ENCODE measurements around the gene FCGBP. TPM values are rescaled to one million over a fixed set of nuclear protein-coding genes. Genes with fewer than 3 reads are reported as not detected.

FCGBP gene
- total RNA-seq, 1 donor from 2014 or later = 0.54 TPM

- no peaks in the 10 kb centered on the region for H3K27me3 ChIP-seq (ENCODE audit: insufficient read depth, low read length)
- H2AFZ ChIP-seq (ENCODE audit: low read depth, low read length) = peak within 1 kb of the TSS; percentile 93
- Mint-ChIP-seq H3K4me3 (ENCODE audit: unreplicated experiment) (peak within 1 kb of the TSS; percentile 100), H3K4me1 (ENCODE audit: low read depth, unreplicated experiment) (peaks cover 16% of the 10 kb centered on the region), H3K9me3 (ENCODE audit: unreplicated experiment) (no peaks in the 10 kb centered on the region), H3K27me3 (ENCODE audit: low read depth, unreplicated experiment) (no peaks in the 10 kb centered on the region), H3K36me3 (ENCODE audit: low read depth, unreplicated experiment) (peaks cover 19% of the 10 kb centered on the region), H3K27ac (ENCODE audit: unreplicated experiment) (peak within 1 kb of the TSS; percentile 99)
- peak; percentile 98 for DNase-seq (ENCODE audit: low read depth)
- FAIRE-seq = peak; percentile 99
- peaks cover 31% of the 10 kb centered on the region for H3K36me3 ChIP-seq (ENCODE audit: insufficient read depth, low read length)
- peak within 1 kb of the TSS; percentile 88 for H3K4me3 ChIP-seq (ENCODE audit: insufficient read depth, low read depth, low read length)
- no peaks in the 10 kb centered on the region for H3K9me3 ChIP-seq (ENCODE audit: insufficient read depth, low read depth, low read length)
- H3K4me1 ChIP-seq (ENCODE audit: insufficient read depth, low read length) = peaks cover 11% of the 10 kb centered on the region
- peaks cover 43% of the 10 kb centered on the region for H3K79me2 ChIP-seq (ENCODE audit: insufficient read depth, low read length)
- peaks cover 20% of the 10 kb centered on the region for H4K20me1 ChIP-seq (ENCODE audit: insufficient read depth, low read length)
- H3K9ac ChIP-seq (ENCODE audit: low read length) = peak within 1 kb of the TSS; percentile 97
- H3K4me2 ChIP-seq (ENCODE audit: low read length) = peak within 1 kb of the TSS; percentile 99
- H3K27ac ChIP-seq (ENCODE audit: low read depth, low read length) = peak within 1 kb of the TSS; percentile 89
- TF ChIP-seq EZH2 (IDR thresholded peaks at IDR 0.05; ENCODE audit: insufficient read depth, low read length) = no peak
- TF ChIP-seq CTCF (IDR thresholded peaks at IDR 0.05; ENCODE audit: insufficient read depth, low read depth, low read length) = peak; percentile 42
Measured at GRCh38 chr19:39970675-39971379, 36.4 kb upstream of the FCGBP start, which contains the start of gene PSMC4. PSMC4 (plus strand) TSS chr19:39971165; CDS start chr19:39971203, 38 bp downstream.

GRCh38 chr19:39970425-39970674 lies 35.9 kb upstream of the FCGBP start:
- Histone ChIP-seq H3K36me3 (ENCODE audit: insufficient read depth, low read length) (peaks cover 27% of the 10 kb centered on the region), H3K4me3 (ENCODE audit: insufficient read depth, low read depth, low read length) (peak overlapping the region; percentile 88), H3K4me1 (ENCODE audit: insufficient read depth, low read length) (peaks cover 11% of the 10 kb centered on the region), H3K9me3 (ENCODE audit: insufficient read depth, low read depth, low read length) (no peaks in the 10 kb centered on the region), H4K20me1 (ENCODE audit: insufficient read depth, low read length) (peaks cover 20% of the 10 kb centered on the region), H3K27me3 (ENCODE audit: insufficient read depth, low read length) (no peaks in the 10 kb centered on the region), H3K4me2 (ENCODE audit: low read length) (peak overlapping the region; percentile 99), H3K79me2 (ENCODE audit: insufficient read depth, low read length) (peaks cover 39% of the 10 kb centered on the region), H2AFZ (ENCODE audit: low read depth, low read length) (peak overlapping the region; percentile 93), H3K9ac (ENCODE audit: low read length) (peak overlapping the region; percentile 97), H3K27ac (ENCODE audit: low read depth, low read length) (peak overlapping the region; percentile 82)
- TF ChIP-seq EZH2 (IDR thresholded peaks at IDR 0.05; ENCODE audit: insufficient read depth, low read length) = no peak
- TF ChIP-seq CTCF (IDR thresholded peaks at IDR 0.05; ENCODE audit: insufficient read depth, low read depth, low read length) = no peak
- no peak for DNase-seq (ENCODE audit: low read depth)
- Mint-ChIP-seq H3K36me3 (ENCODE audit: low read depth, unreplicated experiment) (peaks cover 14% of the 10 kb centered on the region), H3K9me3 (ENCODE audit: unreplicated experiment) (no peaks in the 10 kb centered on the region), H3K27ac (ENCODE audit: unreplicated experiment) (peak overlapping the region; percentile 98), H3K27me3 (ENCODE audit: low read depth, unreplicated experiment) (no peaks in the 10 kb centered on the region), H3K4me1 (ENCODE audit: low read depth, unreplicated experiment) (peaks cover 16% of the 10 kb centered on the region), H3K4me3 (ENCODE audit: unreplicated experiment) (peak overlapping the region; percentile 100)
- no peak for FAIRE-seq
